ENCODE results near the gene ACADSB.

GRCh38 chr10:123017421-123018165 lies 8.8 kb downstream of the ACADSB start:
- TF ChIP-seq, protein P1, sequence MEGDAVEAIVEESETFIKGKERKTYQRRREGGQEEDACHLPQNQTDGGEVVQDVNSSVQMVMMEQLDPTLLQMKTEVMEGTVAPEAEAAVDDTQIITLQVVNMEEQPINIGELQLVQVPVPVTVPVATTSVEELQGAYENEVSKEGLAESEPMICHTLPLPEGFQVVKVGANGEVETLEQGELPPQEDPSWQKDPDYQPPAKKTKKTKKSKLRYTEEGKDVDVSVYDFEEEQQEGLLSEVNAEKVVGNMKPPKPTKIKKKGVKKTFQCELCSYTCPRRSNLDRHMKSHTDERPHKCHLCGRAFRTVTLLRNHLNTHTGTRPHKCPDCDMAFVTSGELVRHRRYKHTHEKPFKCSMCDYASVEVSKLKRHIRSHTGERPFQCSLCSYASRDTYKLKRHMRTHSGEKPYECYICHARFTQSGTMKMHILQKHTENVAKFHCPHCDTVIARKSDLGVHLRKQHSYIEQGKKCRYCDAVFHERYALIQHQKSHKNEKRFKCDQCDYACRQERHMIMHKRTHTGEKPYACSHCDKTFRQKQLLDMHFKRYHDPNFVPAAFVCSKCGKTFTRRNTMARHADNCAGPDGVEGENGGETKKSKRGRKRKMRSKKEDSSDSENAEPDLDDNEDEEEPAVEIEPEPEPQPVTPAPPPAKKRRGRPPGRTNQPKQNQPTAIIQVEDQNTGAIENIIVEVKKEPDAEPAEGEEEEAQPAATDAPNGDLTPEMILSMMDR (IDR thresholded peaks at IDR 0.05): no peak
- TF ChIP-seq POLR2A (IDR thresholded peaks at IDR 0.05): no peak
